Gastroesophageal sphincter (tissue), 4 donors: ENCODE measurements around the gene MAP7D2. TPM values are rescaled to one million over a fixed set of nuclear protein-coding genes. Genes with fewer than 3 reads are reported as not detected.

Experiments
- ATAC-seq: fragments of 150-250 bp; one replicate; pipeline ENCODE4 v1.9.1; 2016; ENCODE audit warnings: mild to moderate bottlenecking, moderate library complexity
- H3K27ac ChIP-seq, 4 donors: fragments of 200-600 bp; sonication (generic) in 3 of 4; 1 replicate in 3 of 4; 2 replicates in 1 of 4; pipeline ENCODE4 v1.5.1; 2016 to 2019
- H3K27me3 ChIP-seq: fragments of 200-600 bp; sonication (generic); one replicate; pipeline ENCODE4 v1.5.1; 2019
- H3K36me3 ChIP-seq, 2 donors: fragments of 200-600 bp; sonication (generic); one replicate each; pipeline ENCODE4 v1.5.1; 2019; ENCODE audit warnings: control low read depth in 1 of 2
- H3K4me1 ChIP-seq, 3 donors: fragments of 200-600 bp; sonication (generic); 1 replicate in 2 of 3; 2 replicates in 1 of 3; pipeline ENCODE4 v1.5.1; 2016 to 2019; ENCODE audit warnings: control low read depth in 2 of 3
- H3K4me3 ChIP-seq, 2 donors: fragments of 200-600 bp; sonication (generic); one replicate each; pipeline ENCODE4 v1.5.1; 2019; ENCODE audit warnings: mild to moderate bottlenecking in 1 of 2, moderate library complexity in 1 of 2
- H3K9me3 ChIP-seq, 3 donors: fragments of 200-600 bp; sonication (generic); one replicate each; pipeline ENCODE4 v1.5.1; 2017 to 2019; ENCODE audit warnings: control low read depth in 2 of 3
- CTCF ChIP-seq, 4 experiments: fragments of 200-600 bp in 2 of 4; fragments of 450-650 bp in 2 of 4; sonication (generic) in 1 of 4; IDR thresholded peaks; one replicate each; pipeline ENCODE4 v1.5.1; 2017 to 2019; ENCODE audit warnings: antibody characterized with exemption in 4 of 4, mild to moderate bottlenecking in 2 of 4, moderate library complexity in 2 of 4
- EP300 ChIP-seq: sonication (generic); formaldehyde crosslinking; IDR thresholded peaks from one replicate; pipeline ENCODE4 v1.6.1; 2017; ENCODE audit warnings: antibody characterized with exemption, mild to moderate bottlenecking
- POLR2A ChIP-seq, 2 donors: fragments of 450-650 bp; IDR thresholded peaks; one replicate each; pipeline ENCODE4 v1.6.1; 2017; ENCODE audit warnings: antibody characterized with exemption in 2 of 2, mild to moderate bottlenecking in 2 of 2, moderate library complexity in 1 of 2
- POLR2AphosphoS5 ChIP-seq: sonication (generic); formaldehyde crosslinking; IDR thresholded peaks from one replicate; pipeline ENCODE4 v1.6.1; 2017; ENCODE audit warnings: antibody characterized with exemption
- WGBS, 2 donors: methylation state at CpG; one replicate each; pipeline ENCODE4 v1.1.5; 2018; ENCODE audit warnings: low coverage in 1 of 2; 5-methylcytosine and 5-hydroxymethylcytosine counted together
- total RNA-seq, 4 donors: library from RNA; depleted of rRNA; stranded (reverse); fragments of >200 nt; gene quantifications; one replicate each; pipeline ENCODE4 v1.1.0, GENCODE V29; 2016

The MAP7D2 gene
- total RNA-seq, 4 donors from 2014 or later, result 0.27 to 0.42 (median 0.27) TPM; not detected in 1

GRCh38 chrX:19968276-19968675 is 148.4 kb downstream of the MAP7D2 start:
- Histone ChIP-seq H3K4me3 (no peak overlapping the region), H3K27me3 (no peaks in the 10 kb centered on the region), H3K9me3 (no peaks in the 10 kb centered on the region), H3K36me3 (peaks cover 0 to 26% of the 10 kb centered on the region in 2 donors), H3K27ac (no peak overlapping the region), H3K4me1 (no peaks in the 10 kb centered on the region)
- no peak for TF ChIP-seq EP300
- TF ChIP-seq CTCF (IDR thresholded peaks at IDR 0.05), result no peak
- TF ChIP-seq POLR2AphosphoS5, result no peak
- TF ChIP-seq POLR2A (IDR thresholded peaks at IDR 0.05), result no peak
- ATAC-seq, result no peak
- no CpG with 5 or more reads among the region's 6 CpGs for WGBS, 2 donors

- TF ChIP-seq POLR2A (IDR thresholded peaks at IDR 0.05) (no peak), EP300 (no peak), POLR2AphosphoS5 (no peak), CTCF (IDR thresholded peaks at IDR 0.05) (no peak)
- no peaks in the 10 kb centered on the region for H3K9me3 ChIP-seq
- H3K4me3 ChIP-seq, result no peak overlapping the region
- ATAC-seq, result no peak
- H3K4me1 ChIP-seq, result no peaks in the 10 kb centered on the region
- WGBS, 2 donors, result 70 to 100% methylated on average over 1 of the region's 1 CpG
- H3K36me3 ChIP-seq, result peaks cover 0 to 35% of the 10 kb centered on the region in 2 donors
- no peaks in the 10 kb centered on the region for H3K27me3 ChIP-seq
- H3K27ac ChIP-seq, result no peak overlapping the region
These were observed 150.7 kb downstream of the MAP7D2 start for GRCh38 chrX:19966056-19966455.

- 84 to 93% methylated on average over 2 to 9 of the region's 9 CpGs for WGBS, 2 donors
- no peak for ATAC-seq
- H3K27ac ChIP-seq, result no peak overlapping the region
- no peaks in the 10 kb centered on the region for H3K9me3 ChIP-seq
- no peak overlapping the region for H3K4me3 ChIP-seq
- H3K4me1 ChIP-seq, result no peaks in the 10 kb centered on the region
- H3K27me3 ChIP-seq, result no peaks in the 10 kb centered on the region
- TF ChIP-seq CTCF (IDR thresholded peaks at IDR 0.05), result no peak
- no peak for TF ChIP-seq EP300
- TF ChIP-seq POLR2A (IDR thresholded peaks at IDR 0.05), result no peak
- TF ChIP-seq POLR2AphosphoS5, result no peak
- H3K36me3 ChIP-seq, result peaks cover 0 to 35% of the 10 kb centered on the region in 2 donors
These were observed 152.5 kb downstream of the MAP7D2 start for GRCh38 chrX:19964017-19964710.

- no CpG with 5 or more reads among the region's 1 CpG for WGBS, 2 donors
These were observed 155.8 kb downstream of the MAP7D2 start for GRCh38 chrX:19960913-19961312.

More at GRCh38 chrX:19960913-19961312, 155.8 kb downstream of the MAP7D2 start:
- TF ChIP-seq EP300 (no peak), POLR2A (IDR thresholded peaks at IDR 0.05) (no peak), POLR2AphosphoS5 (no peak), CTCF (IDR thresholded peaks at IDR 0.05) (no peak)
- Histone ChIP-seq H3K27me3 (no peaks in the 10 kb centered on the region), H3K9me3 (no peaks in the 10 kb centered on the region), H3K4me3 (no peak overlapping the region), H3K4me1 (peaks cover 0 to 13% (median 3%) of the 10 kb centered on the region in 3 donors), H3K36me3 (peaks cover 0 to 27% of the 10 kb centered on the region in 2 donors), H3K27ac (no peak overlapping the region)
- no peak for ATAC-seq
